Epidermal melanocyte (primary cell): ENCODE results near the gene DPYSL4.

Experiments
- DNase-seq: peaks from one replicate; pipeline ENCODE4 v3.0.0; 2011; ENCODE audit warnings: low spot score; ENCODE audit not compliant: insufficient read length

The DPYSL4 gene

DNA sequence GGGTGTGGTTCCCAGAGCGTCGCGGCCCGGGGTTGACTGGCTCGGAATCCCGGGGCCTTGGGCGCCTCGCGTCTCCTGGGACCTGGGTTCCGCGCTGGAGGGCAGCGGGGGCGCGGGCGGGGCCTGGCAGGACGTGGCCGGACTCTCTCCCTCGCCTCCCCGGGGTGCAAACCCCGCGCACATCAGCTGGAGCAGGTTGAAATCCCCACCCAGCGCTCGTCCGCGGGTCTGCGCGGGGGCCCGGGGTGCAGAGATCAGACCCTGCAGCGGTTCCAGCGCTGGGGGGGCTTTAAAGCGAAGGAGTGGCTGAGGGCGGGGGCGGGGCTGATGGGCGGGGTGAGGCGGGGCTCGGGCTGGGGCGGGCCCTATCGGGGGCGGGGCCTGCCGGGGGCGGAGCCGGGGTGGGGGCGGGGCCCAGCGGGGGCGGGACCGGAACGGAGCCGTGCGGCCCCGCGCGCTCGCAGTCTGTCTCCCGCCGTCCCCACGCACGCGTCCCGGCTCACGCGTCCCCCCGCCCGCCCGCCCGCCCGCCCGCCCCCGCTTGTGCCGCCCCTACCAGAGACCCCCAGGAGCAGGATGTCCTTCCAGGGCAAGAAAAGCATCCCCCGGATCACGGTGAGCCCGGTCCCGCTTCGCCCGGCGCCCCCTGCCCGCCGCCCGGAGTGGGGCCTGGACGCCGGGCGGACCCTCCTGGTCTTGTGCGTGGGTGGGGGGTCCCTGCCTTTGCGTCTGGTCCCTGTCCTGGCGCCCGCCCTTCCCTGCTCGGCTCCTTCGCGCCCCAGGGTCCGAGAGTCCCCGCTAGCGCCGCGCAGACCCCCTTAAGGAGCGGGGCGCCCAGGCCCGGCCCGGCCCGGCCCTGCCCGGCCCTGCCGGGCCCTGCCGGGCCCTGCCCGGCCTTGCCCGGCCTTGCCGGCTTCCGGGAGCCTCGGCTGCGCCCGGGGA is at the start of gene DPYSL4:
Gene DPYSL4, plus strand, starts transcription at position 461 of the 942 bp plus-strand sequence. Its CDS starts 116 bp downstream, at position 577.
- peak; percentile 50 for DNase-seq

DNA sequence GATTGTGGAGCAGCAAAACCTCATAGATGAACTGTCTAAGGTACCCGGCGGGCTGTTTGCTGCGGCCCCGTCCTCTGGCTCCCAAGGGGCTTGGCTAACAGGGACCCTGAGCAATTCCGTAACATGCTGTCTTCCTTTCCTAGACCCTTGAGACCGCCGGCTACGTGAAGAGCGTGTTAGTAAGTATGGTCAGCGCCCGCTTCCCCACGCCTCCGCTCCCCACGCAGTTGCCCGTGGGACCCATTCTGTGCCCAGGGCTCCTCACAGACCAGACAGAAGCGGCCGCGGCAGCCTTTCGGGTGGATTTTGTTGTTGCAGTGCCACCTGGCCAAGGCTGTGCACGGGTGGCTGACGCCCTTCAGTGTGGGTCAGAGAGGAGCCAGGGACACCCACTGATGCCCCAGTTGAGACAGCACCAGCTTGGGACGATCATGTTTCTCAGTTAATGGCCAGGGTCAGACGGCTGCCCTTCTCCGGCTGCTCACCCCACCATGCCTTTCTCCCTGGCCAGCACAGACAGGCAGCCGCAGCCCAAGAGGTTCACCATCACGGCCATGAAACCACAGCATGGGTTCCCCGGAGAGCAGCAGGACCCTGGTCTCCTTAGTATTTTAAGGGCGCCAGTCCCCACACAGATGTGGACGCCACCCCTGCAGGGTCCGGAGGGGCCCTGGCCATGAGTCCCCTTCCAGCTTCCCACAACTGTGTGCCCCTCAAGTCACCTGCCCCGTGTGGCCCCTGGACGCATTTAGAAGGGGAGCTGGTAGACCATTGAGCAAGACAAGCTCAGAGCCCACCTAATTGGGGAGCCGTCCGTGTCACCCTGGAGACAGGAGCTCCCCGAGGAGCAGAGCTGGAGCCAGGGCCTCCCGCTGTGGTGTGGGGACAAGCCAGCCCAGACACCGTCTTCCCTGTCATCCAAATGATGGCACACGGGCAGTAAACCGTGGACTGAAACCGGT is 49.4 kb upstream of the DPYSL4 start:
- no peak for DNase-seq

DNA sequence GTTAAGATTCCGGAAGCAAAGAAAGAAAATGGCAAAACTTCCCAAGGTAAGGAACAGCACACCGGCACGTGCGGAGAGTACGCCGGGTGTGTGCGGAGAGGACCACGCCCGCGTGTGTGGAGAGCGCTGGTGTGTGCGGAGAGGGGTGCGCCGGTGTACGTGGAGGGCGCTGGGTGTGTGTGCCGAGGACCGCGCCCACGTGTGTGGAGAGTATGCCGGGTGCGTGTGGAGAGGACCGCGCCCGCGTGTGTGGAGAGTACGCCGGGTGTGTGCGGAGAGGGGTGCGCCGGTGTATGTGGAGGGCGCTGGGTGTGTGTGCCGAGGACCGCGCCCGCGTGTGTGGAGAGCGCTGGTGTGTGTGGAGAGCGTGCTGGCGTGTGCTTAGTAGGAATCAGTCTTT is 48.6 kb upstream of the DPYSL4 start:
- no peak for DNase-seq

DNA sequence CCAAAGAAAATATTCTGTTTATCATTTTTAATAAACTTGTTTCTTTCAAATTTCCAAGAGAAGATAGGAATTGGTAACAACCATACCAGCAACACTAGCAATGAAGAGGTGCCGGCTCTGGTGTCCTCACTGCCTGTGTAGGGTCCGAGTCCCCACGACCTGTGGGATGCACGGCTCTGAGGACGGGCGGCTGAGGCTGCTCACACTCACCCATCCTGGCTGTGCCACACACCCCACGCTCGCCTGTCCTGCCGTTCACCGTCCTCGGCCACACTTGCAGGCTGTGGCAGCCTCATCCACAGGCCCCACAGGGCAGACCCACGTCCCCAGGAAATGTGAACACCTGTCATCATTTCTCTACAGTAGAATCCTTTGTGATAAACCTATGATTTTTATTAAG is 48.2 kb upstream of the DPYSL4 start:
- DNase-seq: no peak

DNA sequence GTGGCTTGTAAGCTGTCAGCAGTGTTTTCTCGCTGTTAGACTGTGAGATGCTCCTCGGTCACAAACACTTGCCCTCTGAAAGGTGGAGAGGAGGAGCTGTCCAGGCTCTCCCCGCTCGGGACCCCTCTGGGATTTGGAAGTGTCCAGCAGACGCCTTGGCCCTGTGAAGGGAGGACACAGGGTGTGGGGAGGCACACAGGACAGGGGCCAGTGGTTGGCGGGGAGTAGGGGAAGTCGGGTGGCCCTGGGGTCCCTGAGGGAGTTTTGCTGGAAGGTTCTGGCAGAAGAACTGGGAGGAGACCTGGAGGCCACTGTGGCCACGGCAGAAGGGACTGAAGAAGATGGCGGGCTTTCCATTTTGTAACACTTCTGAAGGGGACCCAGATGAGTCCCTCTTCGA is 47.2 kb upstream of the DPYSL4 start:
- DNase-seq: no peak

DNA sequence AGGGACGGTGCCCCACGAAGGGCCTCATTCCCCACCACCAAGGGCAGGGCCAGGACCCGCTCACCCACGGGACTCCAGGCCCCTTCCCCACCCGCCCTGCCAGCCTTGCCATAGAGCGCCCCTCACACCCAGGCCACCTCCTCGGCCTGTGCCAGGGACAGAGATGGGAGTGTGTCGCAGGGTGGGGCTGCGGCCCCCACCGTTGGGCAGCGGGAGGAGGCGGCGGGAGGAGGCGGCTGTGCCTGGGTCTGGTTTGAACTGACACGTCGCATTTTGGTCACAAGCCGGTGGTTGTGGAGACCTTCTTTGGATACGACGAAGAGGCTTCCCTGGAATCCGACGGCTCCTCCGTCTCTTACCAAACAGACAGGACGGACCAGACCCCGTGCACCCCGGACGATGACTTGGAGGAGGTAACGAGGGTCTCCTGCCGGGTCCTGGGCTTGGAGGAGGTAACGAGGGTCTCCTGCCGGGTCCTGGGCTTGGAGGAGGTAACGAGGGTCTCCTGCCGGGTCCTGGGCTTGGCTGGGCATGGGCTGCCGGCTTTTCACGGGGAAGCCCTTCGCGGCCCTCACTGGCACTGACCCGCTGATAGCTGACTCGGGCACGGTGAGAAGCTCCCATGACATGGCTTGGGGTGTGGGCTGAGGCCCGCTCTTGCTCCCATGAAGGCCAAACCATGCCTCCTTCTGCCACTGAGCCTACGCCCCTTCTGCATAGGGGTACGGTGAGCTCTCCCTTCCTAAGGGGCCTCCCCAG is 46.4 kb upstream of the DPYSL4 start:
- DNase-seq: no peak

DNA sequence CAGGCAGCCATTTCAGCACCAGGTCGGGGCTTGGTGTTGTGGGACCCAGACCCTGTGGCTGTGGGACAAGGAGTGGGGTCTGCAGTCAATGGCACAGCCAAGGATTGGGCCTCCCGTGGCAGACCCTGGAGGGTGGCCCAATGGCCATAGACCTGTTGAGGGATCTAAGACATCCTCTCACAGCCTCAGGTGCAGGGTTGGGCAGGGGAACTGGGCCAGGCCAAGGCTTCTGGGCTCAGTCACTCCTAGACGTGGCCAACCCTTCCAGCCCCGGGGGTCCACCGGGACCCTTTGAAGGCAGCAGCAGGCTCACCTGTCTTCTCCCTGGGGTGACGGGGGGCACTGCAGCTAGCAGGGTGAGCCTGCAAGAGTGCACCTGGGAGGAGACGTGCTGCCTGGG is 45.7 kb upstream of the DPYSL4 start:
- DNase-seq: no peak

DNA sequence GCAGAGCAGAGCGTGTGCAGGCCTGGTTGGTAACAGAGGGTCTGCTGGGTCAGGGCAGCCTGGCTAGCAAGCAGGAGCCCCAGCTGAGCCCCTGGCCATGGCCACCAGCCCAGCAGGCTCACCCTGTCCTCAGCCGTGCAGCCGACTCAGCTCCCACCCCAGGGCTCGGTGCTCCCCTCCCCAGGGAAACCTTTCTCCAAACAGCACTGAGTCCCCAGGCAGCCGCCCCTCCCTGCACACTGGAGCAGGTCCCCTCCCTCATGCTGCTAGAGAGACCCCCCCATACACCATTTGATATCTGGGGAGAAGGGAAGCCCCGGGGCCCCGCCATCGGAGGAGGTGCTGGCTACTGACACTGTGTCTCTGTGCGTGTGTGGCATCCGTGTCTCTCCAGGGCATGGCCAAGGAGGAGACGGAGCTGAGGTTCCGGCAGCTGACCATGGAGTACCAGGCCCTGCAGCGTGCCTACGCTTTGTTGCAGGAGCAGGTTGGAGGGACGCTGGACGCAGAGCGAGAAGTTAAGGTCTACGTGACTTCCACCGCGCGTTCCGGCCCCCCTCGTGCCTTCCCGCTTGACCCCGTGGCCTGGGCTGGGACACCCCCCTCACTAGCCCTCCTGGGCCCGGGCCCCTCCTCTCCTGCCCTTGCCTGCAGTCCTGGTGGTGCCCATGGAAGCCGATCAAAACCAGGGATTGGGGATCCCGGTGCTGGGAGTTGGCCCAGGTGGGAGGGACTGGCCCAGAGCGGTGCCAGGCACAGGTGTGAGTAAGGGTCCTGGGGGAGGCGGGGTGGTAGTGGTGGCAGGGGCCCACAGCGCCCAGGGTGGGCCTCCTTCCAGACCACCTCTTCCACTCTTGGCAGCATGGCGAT is 45.0 kb upstream of the DPYSL4 start:
- DNase-seq: no peak

DNA sequence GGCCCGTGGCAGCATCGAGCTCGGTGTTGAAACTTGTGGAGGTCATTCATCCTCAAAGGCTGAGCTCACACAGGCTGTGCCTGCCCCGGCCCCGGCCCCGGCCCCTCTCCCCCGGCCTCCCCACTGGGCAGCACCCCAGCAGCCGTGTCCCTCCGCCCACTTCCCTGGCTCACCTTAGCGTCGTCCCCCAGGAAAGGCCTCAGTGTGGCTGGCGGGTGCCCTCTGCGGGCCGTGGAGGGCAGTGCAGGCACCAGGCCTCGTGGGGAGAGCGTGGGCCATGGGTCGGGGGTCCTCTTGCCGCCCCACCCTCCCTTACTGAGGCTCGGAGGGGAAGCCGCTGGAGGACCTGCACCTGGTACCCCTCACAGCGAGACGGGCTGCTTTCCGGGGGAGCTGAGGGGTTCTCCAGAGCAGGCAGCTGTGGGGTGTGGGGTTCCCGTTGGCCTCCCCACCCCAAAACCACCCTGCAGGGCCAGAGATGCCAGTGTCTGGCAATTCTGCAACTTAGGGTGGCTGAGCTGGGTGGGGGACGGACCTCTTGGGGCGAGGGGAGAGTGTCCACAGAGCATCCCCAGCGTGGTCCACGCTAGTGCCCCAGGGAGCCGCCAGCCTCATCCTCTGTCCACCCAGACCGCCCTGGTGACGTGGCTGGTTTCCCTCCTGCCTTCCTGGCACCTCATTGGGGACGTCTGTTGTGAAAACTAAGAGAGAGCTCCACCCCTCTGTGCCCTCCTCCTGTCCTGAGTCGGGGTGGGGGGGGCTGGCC is 44.2 kb upstream of the DPYSL4 start:
- DNase-seq: peak; percentile 53

DNA sequence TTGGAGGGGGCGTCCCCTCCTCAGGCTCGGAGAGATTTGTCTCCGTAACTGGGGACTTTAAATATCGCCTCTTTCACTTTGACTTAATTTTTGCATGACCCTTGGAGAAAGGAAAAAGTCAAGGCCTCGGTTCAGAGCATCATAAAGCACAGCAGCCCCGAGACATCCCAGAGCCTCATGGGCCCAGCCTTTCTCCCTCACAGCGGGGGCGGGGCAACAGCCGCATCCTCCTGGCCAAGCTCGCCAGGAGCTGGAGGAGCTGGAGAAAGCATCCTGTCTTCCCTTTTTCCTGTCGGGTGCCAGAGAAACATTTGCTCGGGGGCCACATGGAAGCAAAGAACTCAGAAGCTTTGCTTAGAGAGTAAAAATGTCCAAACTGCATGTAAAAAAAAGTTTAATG is 43.6 kb upstream of the DPYSL4 start:
- no peak for DNase-seq

DNA sequence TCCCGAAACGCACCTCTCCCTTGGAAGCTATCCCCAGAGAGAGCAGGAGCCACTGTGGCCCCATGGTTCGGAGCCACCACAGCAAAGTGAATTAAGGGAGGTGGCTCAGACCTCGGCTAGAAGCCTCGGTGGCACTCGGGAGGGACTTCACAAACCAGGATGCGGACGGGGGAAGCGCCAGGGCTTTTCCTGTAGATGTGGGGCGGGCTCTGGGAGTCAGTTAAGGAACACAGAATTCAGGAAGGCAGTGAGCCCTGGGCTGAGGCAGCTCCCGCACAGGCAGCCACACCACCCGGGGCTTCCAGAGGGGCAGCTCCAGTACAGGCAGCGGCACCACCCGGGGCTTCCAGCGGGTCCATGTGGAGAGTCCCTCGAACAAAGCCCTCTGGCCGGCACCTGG is 42.7 kb upstream of the DPYSL4 start:
- no peak for DNase-seq

DNA sequence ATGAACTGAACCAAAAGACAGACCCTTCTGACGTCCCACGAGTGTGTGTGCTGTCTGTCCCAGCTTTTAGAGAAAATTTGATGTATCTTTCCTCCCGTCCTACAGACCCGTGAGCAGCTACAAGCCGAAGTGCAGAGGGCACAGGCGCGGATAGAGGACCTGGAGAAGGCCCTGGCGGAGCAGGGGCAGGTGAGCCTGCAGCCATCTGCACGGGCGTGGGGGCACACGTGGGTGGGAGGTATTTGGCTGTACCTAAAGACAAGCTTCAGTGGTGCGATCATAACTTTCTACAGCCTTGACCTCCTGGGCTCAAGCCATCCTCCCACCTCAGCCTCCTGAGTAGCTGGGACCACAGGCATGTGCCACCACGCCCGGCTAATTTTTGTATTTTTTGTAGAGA is 41.7 kb upstream of the DPYSL4 start:
- no peak for DNase-seq

DNA sequence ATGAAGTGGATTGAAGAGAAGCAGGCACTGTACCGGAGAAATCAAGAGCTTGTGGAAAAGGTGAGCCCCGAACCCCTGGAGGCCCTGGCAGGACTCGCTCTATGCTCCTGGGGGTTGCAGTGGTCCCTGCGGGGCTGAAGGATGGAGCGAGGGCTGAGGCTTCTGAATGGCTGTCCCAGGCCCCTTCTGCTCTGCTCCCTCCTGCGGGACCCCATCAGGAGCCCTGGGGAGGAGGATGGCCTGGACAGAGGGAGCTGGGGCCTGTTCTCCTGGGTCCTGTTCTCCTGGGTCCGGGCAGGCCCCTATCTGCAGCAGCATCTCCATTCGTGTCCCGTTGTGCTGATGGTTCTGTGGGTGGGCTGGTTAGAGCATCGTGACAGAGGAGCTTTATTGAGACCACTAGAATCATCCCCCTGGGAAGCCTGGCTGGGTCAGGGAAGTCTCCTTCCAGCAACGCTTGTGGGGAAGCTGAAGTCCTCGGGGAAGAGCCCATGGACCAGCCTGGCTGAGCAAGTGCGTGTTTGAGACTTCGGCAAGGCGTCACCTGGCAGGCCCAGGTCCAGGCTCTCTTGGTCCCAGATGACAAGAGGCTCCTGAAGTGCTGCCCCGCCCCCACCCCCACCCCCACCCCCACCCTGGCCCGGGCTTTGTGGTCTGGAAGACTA is 41.1 kb upstream of the DPYSL4 start:
- DNase-seq: no peak

DNA sequence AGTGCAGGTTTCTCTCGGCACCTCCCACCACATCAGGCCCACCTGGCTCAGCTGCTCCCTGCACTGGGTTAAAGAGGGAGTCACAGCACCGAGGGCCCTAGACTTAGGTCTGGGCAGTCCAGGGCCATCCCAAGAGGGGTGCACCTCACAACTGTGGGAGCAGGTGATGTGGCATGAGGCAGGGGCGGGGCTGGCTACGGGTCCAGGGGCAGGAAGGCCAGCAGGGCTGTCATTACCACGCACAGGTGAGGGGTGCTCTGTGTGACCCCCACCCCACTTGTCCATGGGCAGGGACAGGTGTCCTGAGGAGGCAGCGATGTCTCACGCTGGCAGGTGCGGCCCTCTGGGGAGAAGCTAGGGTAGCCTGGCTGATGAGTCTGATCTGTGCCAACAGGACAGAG is 40.5 kb upstream of the DPYSL4 start:
- no peak for DNase-seq

DNA sequence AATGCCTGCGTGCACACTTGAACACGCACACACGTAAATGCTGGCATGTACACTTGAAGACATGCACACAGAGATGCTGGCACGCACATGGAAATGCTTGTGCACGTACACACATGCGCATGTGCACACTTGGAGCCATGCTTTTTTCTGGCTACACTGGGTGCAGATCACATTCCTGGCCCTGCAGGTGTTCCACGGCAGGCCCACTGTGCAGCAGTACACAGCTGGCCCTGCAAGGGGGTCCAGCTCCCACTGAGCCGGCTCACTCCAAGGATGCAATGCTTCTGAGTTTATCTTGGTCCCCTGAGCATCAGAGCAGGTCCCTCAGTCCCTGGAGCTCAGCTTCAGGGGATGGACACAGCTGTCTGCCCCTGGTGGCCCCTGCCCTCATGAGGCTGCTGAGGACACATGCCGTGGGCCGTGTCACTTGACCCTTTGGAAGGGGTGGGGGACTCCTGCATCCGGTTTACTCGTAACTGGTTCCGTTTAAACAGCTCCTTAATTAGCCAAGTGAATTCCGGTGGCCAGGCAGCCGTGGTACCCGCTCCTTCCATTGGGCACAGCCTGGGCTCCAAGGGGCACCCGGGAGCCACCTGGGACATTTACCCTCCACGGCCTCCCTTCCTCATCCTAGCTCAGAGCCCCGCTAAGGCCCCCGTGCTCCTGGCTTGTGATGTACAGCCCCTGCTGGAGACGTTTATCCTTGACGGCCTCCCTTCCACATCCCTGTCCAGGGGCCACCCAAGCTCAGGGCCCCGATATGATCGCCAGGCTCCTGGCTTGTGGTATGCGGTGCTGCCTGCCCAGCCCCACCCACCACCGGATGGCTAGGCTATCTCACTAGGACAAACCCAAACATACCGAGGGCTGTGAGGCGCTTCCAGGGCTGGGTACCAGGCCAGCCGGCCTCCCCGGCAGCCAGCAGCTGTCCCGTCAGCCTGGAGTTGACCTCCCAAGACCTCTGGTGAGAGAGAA is 39.5 kb upstream of the DPYSL4 start:
- no peak for DNase-seq

DNA sequence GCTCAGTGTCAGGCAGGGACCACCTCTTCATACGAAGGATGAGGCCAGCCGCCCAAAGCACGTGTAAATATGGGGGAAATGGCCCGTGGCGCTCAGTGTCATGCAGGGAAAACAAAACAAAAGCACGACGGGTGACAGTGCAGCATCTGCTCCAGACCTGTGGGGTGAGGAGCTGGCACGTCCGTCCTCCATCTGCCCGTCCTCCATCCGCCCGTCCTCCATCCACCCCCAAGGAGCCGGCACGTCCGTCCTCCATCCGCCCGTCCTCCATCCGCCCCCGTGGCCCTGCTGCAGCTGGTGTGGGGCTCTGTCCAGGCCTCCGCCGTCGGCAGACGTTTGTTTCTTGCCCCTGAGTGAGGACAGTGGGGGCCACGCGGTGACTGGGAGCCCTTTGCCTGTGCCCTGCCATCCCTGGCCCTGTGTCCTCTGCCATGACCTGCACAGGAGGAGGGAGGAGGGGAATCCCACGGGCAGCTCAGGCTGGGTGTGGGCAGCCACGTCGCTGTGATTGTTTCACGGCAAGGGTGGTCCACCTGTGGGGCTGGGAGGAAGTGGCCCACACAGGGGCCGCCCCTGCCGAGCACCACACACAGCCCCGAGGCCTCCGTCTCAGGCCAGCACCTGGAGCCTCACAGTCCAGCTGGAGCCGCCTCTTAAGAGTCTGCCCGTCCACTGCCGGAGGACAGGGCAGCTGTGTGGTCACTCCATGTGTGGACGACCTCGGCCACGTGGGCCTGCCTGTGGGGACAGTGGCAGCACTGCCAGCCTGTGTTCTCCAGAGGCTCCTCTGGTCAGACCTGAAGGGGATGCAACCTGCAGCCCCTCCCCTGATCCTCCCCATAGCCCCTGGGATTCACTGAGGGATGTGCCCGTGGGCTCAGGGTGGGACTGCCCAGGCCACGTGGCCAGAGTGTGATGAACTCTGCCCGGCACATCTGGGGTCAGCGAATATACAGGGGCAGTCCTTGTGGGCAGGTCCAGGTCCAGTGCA is 38.2 kb upstream of the DPYSL4 start:
- no peak for DNase-seq

DNA sequence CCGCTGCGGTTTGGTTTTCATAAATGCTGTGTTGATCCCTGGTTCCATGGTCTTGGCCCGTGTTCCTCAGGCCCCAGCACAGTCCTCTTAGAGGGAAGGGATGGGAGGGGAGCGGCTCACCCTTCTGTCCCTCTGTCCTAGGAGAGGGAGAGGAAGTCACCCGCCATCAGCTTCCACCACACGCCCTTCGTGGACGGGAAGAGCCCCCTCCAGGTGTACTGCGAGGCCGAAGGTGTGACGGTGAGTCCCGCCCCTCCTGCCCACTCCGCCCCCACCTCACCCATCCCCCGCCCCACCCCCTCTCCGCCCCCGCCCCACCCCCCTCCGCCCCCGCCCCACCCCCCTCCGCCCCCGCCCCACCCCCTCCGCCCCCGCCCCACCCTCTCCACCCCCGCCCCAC is 37.5 kb upstream of the DPYSL4 start:
- no peak for DNase-seq
